Measurements from ENCODE around the gene MSANTD1.

DNA sequence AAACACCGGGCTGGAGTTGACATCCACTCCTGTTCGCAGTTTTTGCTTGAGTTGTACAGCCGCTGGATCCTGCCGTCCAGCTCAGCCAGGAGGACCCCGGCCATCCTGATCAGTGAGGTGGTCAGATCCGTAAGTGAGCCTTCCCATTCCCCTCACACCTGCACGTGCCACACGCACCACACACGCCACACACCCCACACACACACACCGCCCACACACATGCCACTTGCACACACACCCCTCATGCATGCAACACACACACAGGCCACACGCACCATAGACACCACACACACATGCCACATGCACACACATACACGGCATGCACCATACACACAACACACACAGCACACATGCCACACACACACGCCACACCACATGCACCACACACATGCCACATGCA is 20.1 kb upstream of the MSANTD1 start:
- TF ChIP-seq, protein P1, sequence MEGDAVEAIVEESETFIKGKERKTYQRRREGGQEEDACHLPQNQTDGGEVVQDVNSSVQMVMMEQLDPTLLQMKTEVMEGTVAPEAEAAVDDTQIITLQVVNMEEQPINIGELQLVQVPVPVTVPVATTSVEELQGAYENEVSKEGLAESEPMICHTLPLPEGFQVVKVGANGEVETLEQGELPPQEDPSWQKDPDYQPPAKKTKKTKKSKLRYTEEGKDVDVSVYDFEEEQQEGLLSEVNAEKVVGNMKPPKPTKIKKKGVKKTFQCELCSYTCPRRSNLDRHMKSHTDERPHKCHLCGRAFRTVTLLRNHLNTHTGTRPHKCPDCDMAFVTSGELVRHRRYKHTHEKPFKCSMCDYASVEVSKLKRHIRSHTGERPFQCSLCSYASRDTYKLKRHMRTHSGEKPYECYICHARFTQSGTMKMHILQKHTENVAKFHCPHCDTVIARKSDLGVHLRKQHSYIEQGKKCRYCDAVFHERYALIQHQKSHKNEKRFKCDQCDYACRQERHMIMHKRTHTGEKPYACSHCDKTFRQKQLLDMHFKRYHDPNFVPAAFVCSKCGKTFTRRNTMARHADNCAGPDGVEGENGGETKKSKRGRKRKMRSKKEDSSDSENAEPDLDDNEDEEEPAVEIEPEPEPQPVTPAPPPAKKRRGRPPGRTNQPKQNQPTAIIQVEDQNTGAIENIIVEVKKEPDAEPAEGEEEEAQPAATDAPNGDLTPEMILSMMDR (IDR thresholded peaks at IDR 0.05; ENCODE audit: low read length): no peak
- TF ChIP-seq EZH2 (IDR thresholded peaks at IDR 0.05; ENCODE audit: borderline replicate concordance, low read length): no peak
